Astrocyte (in vitro differentiated cells and primary cell): ENCODE data around the gene SNX8. TPM values are rescaled to one million over a fixed set of nuclear protein-coding genes. Genes with fewer than 3 reads are reported as not detected.

Experiments used
- DNase-seq: peaks from one replicate; pipeline ENCODE4 v3.0.0-alpha.2; 2010; ENCODE audit warnings: low read depth
- FAIRE-seq: peaks from 2 replicates; lab custom pipeline; 2011; peaks lifted over from hg19 to GRCh38; lab: Jason Lieb, UNC
- H2AFZ ChIP-seq: 2 replicates; pipeline ENCODE4 v1.6.0; 2012; ENCODE audit warnings: low read depth, low read length, inconsistent platforms
- H3K27ac ChIP-seq: 2 replicates; pipeline ENCODE4 v1.5.1; 2011; ENCODE audit warnings: low read depth, low read length, inconsistent platforms
- H3K27me3 ChIP-seq: 2 replicates; pipeline ENCODE4 v1.6.0; 2011; ENCODE audit warnings: low read length, inconsistent platforms; ENCODE audit not compliant: insufficient read depth
- H3K36me3 ChIP-seq: 2 replicates; pipeline ENCODE4 v1.5.1; 2011; ENCODE audit warnings: low read length, inconsistent platforms; ENCODE audit not compliant: insufficient read depth
- H3K4me1 ChIP-seq: 2 replicates; pipeline ENCODE4 v1.5.1; 2011; ENCODE audit warnings: low read length, inconsistent platforms; ENCODE audit not compliant: insufficient read depth
- H3K4me2 ChIP-seq: 2 replicates; pipeline ENCODE4 v1.6.0; 2012; ENCODE audit warnings: low read length, inconsistent platforms
- H3K4me3 ChIP-seq: 2 replicates; pipeline ENCODE4 v1.5.1; 2011; ENCODE audit warnings: low read depth, mild to moderate bottlenecking, low read length, inconsistent platforms; ENCODE audit not compliant: insufficient read depth
- H3K79me2 ChIP-seq: 2 replicates; pipeline ENCODE4 v1.6.0; 2012; ENCODE audit warnings: mild to moderate bottlenecking, low read length, inconsistent platforms; ENCODE audit not compliant: insufficient read depth
- H3K9ac ChIP-seq: 2 replicates; pipeline ENCODE4 v1.6.0; 2012; ENCODE audit warnings: mild to moderate bottlenecking, low read length, inconsistent platforms
- H3K9me3 ChIP-seq: 2 replicates; pipeline ENCODE4 v1.5.1; 2012; ENCODE audit warnings: low read depth, mild to moderate bottlenecking, low read length, inconsistent platforms; ENCODE audit not compliant: insufficient read depth
- H4K20me1 ChIP-seq: 2 replicates; pipeline ENCODE4 v1.6.0; 2012; ENCODE audit warnings: low read length, inconsistent platforms; ENCODE audit not compliant: insufficient read depth
- H3K27ac Mint-ChIP-seq: one replicate; pipeline ENCODE4 v1.8.0; 2021; ENCODE audit warnings: mild to moderate bottlenecking, mixed read lengths; ENCODE audit not compliant: unreplicated experiment
- H3K27me3 Mint-ChIP-seq: one replicate; pipeline ENCODE4 v1.8.0; 2021; ENCODE audit warnings: low read depth, mixed read lengths; ENCODE audit not compliant: unreplicated experiment
- H3K36me3 Mint-ChIP-seq: one replicate; pipeline ENCODE4 v1.8.0; 2021; ENCODE audit warnings: low read depth, mixed read lengths; ENCODE audit not compliant: unreplicated experiment
- H3K4me1 Mint-ChIP-seq: one replicate; pipeline ENCODE4 v1.8.0; 2021; ENCODE audit warnings: low read depth, mixed read lengths; ENCODE audit not compliant: unreplicated experiment
- H3K4me3 Mint-ChIP-seq: one replicate; pipeline ENCODE4 v1.8.0; 2021; ENCODE audit warnings: mild to moderate bottlenecking, moderate library complexity, mixed read lengths; ENCODE audit not compliant: unreplicated experiment
- H3K9me3 Mint-ChIP-seq: one replicate; pipeline ENCODE4 v1.8.0; 2021; ENCODE audit warnings: mild to moderate bottlenecking, mixed read lengths; ENCODE audit not compliant: unreplicated experiment
- EZH2 ChIP-seq: IDR thresholded peaks from 2 replicates; pipeline ENCODE4 v1.6.1; 2012; ENCODE audit warnings: mild to moderate bottlenecking, low read length, inconsistent platforms; ENCODE audit not compliant: insufficient read depth
- total RNA-seq: library from RNA; stranded (reverse); gene quantifications from 2 replicates; pipeline ENCODE4 v1.2.1, GENCODE V29; 2021
- TF ChIP-seq, protein P1 (sequence below): IDR thresholded peaks from 2 replicates; pipeline ENCODE4 v1.5.1; 2011; ENCODE audit warnings: low read depth, mild to moderate bottlenecking, inconsistent platforms, low read length, moderate library complexity; ENCODE audit not compliant: insufficient read depth

Gene SNX8
- total RNA-seq, 1 donor from 2014 or later = 28.9 TPM

DNA sequence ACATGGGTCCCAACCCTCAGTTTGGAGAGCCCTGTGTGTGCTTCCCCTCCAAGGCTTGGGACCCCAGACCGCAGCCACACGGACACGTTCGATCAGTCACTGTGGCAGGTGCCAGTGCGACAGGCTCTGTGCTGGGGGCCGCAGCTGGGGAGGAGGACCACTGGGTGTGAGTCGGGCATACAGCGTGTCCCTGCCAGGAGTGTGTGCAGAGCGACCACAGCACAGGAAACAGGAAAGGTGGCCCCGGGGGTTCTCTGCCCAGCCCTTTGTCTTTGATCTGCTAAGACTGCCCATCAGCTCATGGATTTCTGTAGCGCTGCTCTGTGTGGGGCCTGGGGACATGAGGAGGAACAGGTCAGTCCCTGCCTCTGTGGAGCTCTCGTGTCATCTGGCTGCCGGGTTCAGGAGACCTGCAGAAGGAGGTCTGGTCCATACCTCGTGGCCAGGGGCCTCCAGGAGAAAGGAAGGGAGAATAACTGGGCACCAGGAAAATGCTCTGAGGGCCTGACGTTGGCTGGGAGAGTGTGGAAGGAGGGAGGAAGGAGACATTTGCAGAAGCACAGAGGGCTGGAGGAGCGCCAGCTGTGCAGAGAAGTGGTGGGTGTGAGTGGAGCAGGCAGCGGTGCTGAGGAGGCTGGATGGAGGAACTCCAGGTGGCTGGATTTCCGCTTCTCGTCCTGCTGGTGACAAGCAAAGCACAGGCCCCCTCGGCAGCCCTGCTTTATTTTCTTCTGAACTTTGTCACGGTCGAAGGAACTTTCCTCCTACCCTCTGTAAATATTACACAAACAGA lies 68.2 kb downstream of the SNX8 start:
- Mint-ChIP-seq H3K4me1 (peaks cover 16% of the 10 kb centered on the region), H3K36me3 (peaks cover 4% of the 10 kb centered on the region)

DNA sequence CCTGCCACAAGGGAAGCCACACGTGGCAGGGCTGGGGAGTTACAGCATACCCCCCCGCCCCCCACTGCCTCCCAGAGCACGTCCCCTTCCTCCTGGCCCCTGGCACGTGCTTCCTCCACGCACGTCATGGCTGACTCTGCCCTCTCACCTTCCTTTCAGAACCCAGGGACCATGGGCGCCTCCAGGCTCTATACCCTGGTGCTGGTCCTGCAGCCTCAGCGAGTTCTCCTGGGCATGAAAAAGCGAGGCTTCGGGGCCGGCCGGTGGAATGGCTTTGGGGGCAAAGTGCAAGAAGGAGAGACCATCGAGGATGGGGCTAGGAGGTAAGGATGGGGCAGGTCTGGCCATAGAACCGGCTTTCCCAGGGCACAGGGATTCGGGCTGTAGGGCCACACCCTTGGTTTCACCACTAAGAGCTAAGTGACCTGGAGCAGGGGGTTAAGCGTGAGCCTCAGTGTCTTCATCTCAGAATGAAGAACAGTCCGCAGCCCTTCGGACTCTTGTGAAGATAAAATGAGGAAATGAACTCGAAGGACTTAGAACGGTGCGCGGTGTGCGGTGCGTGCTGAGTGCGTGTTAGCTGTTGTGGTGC lies 69.7 kb downstream of the SNX8 start:
- DNase-seq (no peak), FAIRE-seq (no peak)
- no peak overlapping the region for H3K4me3 ChIP-seq
- Mint-ChIP-seq H3K27ac (no peak overlapping the region), H3K4me1 (peaks cover 16% of the 10 kb centered on the region), H3K36me3 (peaks cover 3% of the 10 kb centered on the region), H3K27me3 (no peaks in the 10 kb centered on the region), H3K4me3 (no peak overlapping the region), H3K9me3 (no peaks in the 10 kb centered on the region)
- H3K9ac ChIP-seq = no peak overlapping the region
- no peaks in the 10 kb centered on the region for H3K36me3 ChIP-seq
- no peaks in the 10 kb centered on the region for H3K27me3 ChIP-seq
- no peak overlapping the region for H2AFZ ChIP-seq
- peaks cover 31% of the 10 kb centered on the region for H3K79me2 ChIP-seq
- no peak overlapping the region for H3K27ac ChIP-seq
- TF ChIP-seq EZH2 = no peak
- TF ChIP-seq, protein P1, sequence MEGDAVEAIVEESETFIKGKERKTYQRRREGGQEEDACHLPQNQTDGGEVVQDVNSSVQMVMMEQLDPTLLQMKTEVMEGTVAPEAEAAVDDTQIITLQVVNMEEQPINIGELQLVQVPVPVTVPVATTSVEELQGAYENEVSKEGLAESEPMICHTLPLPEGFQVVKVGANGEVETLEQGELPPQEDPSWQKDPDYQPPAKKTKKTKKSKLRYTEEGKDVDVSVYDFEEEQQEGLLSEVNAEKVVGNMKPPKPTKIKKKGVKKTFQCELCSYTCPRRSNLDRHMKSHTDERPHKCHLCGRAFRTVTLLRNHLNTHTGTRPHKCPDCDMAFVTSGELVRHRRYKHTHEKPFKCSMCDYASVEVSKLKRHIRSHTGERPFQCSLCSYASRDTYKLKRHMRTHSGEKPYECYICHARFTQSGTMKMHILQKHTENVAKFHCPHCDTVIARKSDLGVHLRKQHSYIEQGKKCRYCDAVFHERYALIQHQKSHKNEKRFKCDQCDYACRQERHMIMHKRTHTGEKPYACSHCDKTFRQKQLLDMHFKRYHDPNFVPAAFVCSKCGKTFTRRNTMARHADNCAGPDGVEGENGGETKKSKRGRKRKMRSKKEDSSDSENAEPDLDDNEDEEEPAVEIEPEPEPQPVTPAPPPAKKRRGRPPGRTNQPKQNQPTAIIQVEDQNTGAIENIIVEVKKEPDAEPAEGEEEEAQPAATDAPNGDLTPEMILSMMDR = no peak
- H3K9me3 ChIP-seq = no peaks in the 10 kb centered on the region
- H4K20me1 ChIP-seq = peaks cover 14% of the 10 kb centered on the region
- H3K4me2 ChIP-seq = no peak overlapping the region
- peaks cover 17% of the 10 kb centered on the region for H3K4me1 ChIP-seq

More for the DNA sequence above, 68.2 kb downstream of the SNX8 start:
- peaks cover 21% of the 10 kb centered on the region for H3K4me1 ChIP-seq
- TF ChIP-seq EZH2 = no peak
- TF ChIP-seq, protein P1 = no peak
- Mint-ChIP-seq H3K4me3 (peak overlapping the region; percentile 50), H3K27ac (no peak overlapping the region), H3K27me3 (no peaks in the 10 kb centered on the region), H3K9me3 (no peaks in the 10 kb centered on the region)
- H3K79me2 ChIP-seq = peaks cover 15% of the 10 kb centered on the region
- DNase-seq (no peak), FAIRE-seq (no peak)
- H3K9ac ChIP-seq = no peak overlapping the region
- H3K4me3 ChIP-seq = no peak overlapping the region
- H3K27ac ChIP-seq = no peak overlapping the region
- no peak overlapping the region for H2AFZ ChIP-seq
- no peaks in the 10 kb centered on the region for H3K27me3 ChIP-seq
- H3K9me3 ChIP-seq = no peaks in the 10 kb centered on the region
- H3K4me2 ChIP-seq = no peak overlapping the region
- H4K20me1 ChIP-seq = peaks cover 1% of the 10 kb centered on the region
- no peaks in the 10 kb centered on the region for H3K36me3 ChIP-seq
